GM12892 (cell line): ENCODE measurements around the gene MBIP. TPM values are rescaled to one million over a fixed set of nuclear protein-coding genes. Genes with fewer than 3 reads are reported as not detected.
A peak's percentile ranks its signal among the peaks of the same experiment; 100 is the strongest.
"Not testable (repeated sequence)": the region's sequence is repeated elsewhere in the genome, so short reads cannot be mapped to it uniquely, and the experiment has no call there.

Experiments
- DNase-seq: peaks from one replicate; pipeline ENCODE4 v3.0.0; 2011; ENCODE audit not compliant: insufficient read length
- FAIRE-seq: peaks from 2 replicates; lab custom pipeline; 2011; peaks lifted over from hg19 to GRCh38; lab: Jason Lieb, UNC
- POLR2A ChIP-seq: IDR thresholded peaks from 2 replicates; pipeline ENCODE4 v1.6.1; 2011; ENCODE audit warnings: low read depth, low read length, control low read depth
- POLR2AphosphoS5 ChIP-seq: IDR thresholded peaks from 2 replicates; pipeline ENCODE4 v1.6.1; 2011; ENCODE audit warnings: low read depth, low read length, control low read depth
- TAF1 ChIP-seq: IDR thresholded peaks from 2 replicates; pipeline ENCODE4 v1.6.1; 2011; ENCODE audit warnings: low read depth, mild to moderate bottlenecking, control low read depth, low read length, borderline replicate concordance
- polyA plus RNA-seq: library from polyadenylated mRNA; unstranded; fragments of >200 nt; gene quantifications from one replicate; pipeline ENCODE4 v1.2.1, GENCODE V29; 2012; ENCODE audit warnings: missing spikeins, inconsistent platforms; ENCODE audit not compliant: missing spikeins

MBIP gene
- polyA plus RNA-seq, result 27.7 TPM

GRCh38 chr14:36320200-36320896 is at the start of gene MBIP:
TSS of gene MBIP (minus strand) at chr14:36320637. CDS start at chr14:36320588, 49 bp downstream.
- DNase-seq, result peak; percentile 54
- FAIRE-seq, result peak; percentile 95
- TF ChIP-seq POLR2AphosphoS5 (peak; percentile 51), POLR2A (peak; percentile 58; the same call in 1 of the 2 replicates), TAF1 (no peak)

- DNase-seq (no peak), FAIRE-seq (no peak)
- TF ChIP-seq POLR2A (no peak), TAF1 (no peak), POLR2AphosphoS5 (no peak)
Observed at GRCh38 chr14:36367985-36368774, 47.7 kb upstream of the MBIP start.

GRCh38 chr14:36365766-36366165 is 45.3 kb upstream of the MBIP start:
- TF ChIP-seq POLR2A (no peak), TAF1 (no peak), POLR2AphosphoS5 (no peak)
- DNase-seq (no peak), FAIRE-seq (no peak)

- TF ChIP-seq POLR2A (no peak), POLR2AphosphoS5 (no peak), TAF1 (no peak)
- DNase-seq, result no peak
- FAIRE-seq, result no peak
Observed at GRCh38 chr14:36363704-36364103, 43.3 kb upstream of the MBIP start.

- TF ChIP-seq TAF1 (no peak), POLR2AphosphoS5 (no peak), POLR2A (no peak)
- DNase-seq (no peak), FAIRE-seq (no peak)
Observed at GRCh38 chr14:36362648-36363047, 42.2 kb upstream of the MBIP start.

- DNase-seq, result no peak
- no peak for FAIRE-seq
- TF ChIP-seq POLR2AphosphoS5 (no peak), TAF1 (no peak), POLR2A (no peak)
Observed at GRCh38 chr14:36361210-36361853, 40.9 kb upstream of the MBIP start.

- DNase-seq (no peak), FAIRE-seq (no peak)
- TF ChIP-seq POLR2A (no peak), POLR2AphosphoS5 (no peak), TAF1 (no peak)
Observed at GRCh38 chr14:36356862-36357261, 36.4 kb upstream of the MBIP start.

- FAIRE-seq (no peak), DNase-seq (no peak)
- TF ChIP-seq TAF1, result no peak
- TF ChIP-seq POLR2AphosphoS5, result no peak
- TF ChIP-seq POLR2A, result no peak
Observed at GRCh38 chr14:36346052-36346451, 25.6 kb upstream of the MBIP start.

GRCh38 chr14:36344211-36344610 is 23.8 kb upstream of the MBIP start:
- DNase-seq, result no peak
- FAIRE-seq, result no peak
- TF ChIP-seq POLR2AphosphoS5 (no peak), POLR2A (no peak), TAF1 (no peak)

- not testable (repeated sequence) for DNase-seq, FAIRE-seq
Observed at GRCh38 chr14:36341811-36342210, 21.4 kb upstream of the MBIP start.

GRCh38 chr14:36340276-36340890 is 19.9 kb upstream of the MBIP start:
- FAIRE-seq (no peak), DNase-seq (no peak)
- TF ChIP-seq POLR2A (no peak), TAF1 (no peak), POLR2AphosphoS5 (no peak)
